Testis (tissue), 3 donors: Measurements from ENCODE around the gene MMS19. TPM values are rescaled to one million over a fixed set of nuclear protein-coding genes. Genes with fewer than 3 reads are reported as not detected.

Experiments used
- DNase-seq: peaks from one replicate; pipeline ENCODE4 v3.0.0-alpha.2; 2019
- H3K27ac ChIP-seq, 2 donors: fragments of 200-600 bp; sonication (generic); one replicate each; pipeline ENCODE4 v1.5.1; 2019
- H3K27me3 ChIP-seq: fragments of 200-600 bp; sonication (generic); one replicate; pipeline ENCODE4 v1.5.1; 2019
- H3K36me3 ChIP-seq: fragments of 200-600 bp; sonication (generic); one replicate; pipeline ENCODE4 v1.5.1; 2017; ENCODE audit warnings: low read depth; ENCODE audit errors: missing control alignments
- H3K4me1 ChIP-seq: fragments of 200-600 bp; sonication (generic); one replicate; pipeline ENCODE4 v1.5.1; 2019
- H3K4me3 ChIP-seq, 2 donors: fragments of 200-600 bp; sonication (generic); one replicate each; pipeline ENCODE4 v1.5.1; 2017 to 2019
- H3K9me3 ChIP-seq: fragments of 200-600 bp; sonication (generic); one replicate; pipeline ENCODE4 v1.5.1; 2017
- CTCF ChIP-seq, 3 experiments: fragments of 450-650 bp in 2 of 3; fragments of 200-600 bp in 1 of 3; sonication (generic) in 1 of 3; IDR thresholded peaks; one replicate each; pipeline ENCODE4 v1.5.1; 2016 to 2019; ENCODE audit warnings: antibody characterized with exemption in 3 of 3, mild to moderate bottlenecking in 2 of 3, moderate library complexity in 1 of 3
- POLR2A ChIP-seq: fragments of 450-650 bp; IDR thresholded peaks from one replicate; pipeline ENCODE4 v1.6.1; 2017; ENCODE audit warnings: antibody characterized with exemption, mild to moderate bottlenecking, moderate library complexity
- whole genome bisulfite sequencing, 2 donors: methylation state at CpG; one replicate each; pipeline ENCODE4 v1.1.5; 2018; 5-methylcytosine and 5-hydroxymethylcytosine counted together
- intact Hi-C: fragments of 100-400 bp; cut with DNase I; formaldehyde crosslinking; loops from one replicate; pipeline ENCODE4 v1.15.1; 2023; ENCODE audit warnings: low total_unique reads
- polyA plus RNA-seq: library from polyadenylated mRNA; stranded (reverse); fragments of 350-450 nt; fragmentation: Illumina TruSeq; extraction: RNeasy Lipid Tissue Mini Kit (QIAGEN cat#74804); gene quantifications from one replicate; pipeline ENCODE4 v1.2.3, GENCODE V29; 2014; ENCODE audit warnings: low read depth, low replicate concordance; ENCODE audit not compliant: insufficient read depth
- total RNA-seq, 2 donors: library from RNA; depleted of rRNA; stranded (reverse); fragments of >200 nt; gene quantifications; one replicate each; pipeline ENCODE4 v1.2.3, GENCODE V29; 2016

MMS19 gene
- total and polyA plus RNA-seq, 3 donors from 2014 or later = 109 to 253 (median 206) TPM

- no peak overlapping the region for H3K4me3 ChIP-seq
- H3K36me3 ChIP-seq = no peaks in the 10 kb centered on the region
- DNase-seq = no peak
- no peaks in the 10 kb centered on the region for H3K27me3 ChIP-seq
- no peak overlapping the region for H3K27ac ChIP-seq
- H3K4me1 ChIP-seq = no peaks in the 10 kb centered on the region
- 82 to 85% methylated on average over 2 of the region's 2 CpGs for WGBS, 2 donors
- H3K9me3 ChIP-seq = no peaks in the 10 kb centered on the region
- no peak for TF ChIP-seq POLR2A
- no peak for TF ChIP-seq CTCF (IDR thresholded peaks at IDR 0.05)
- intact Hi-C loops = loop anchor here (10.0 kb wide), 1 partner anchor 82 kb away; no protein-coding TSS in a partner anchor
Observed at GRCh38 chr10:97462309-97462708, 35.9 kb downstream of the MMS19 start.

- Histone ChIP-seq H3K9me3 (no peaks in the 10 kb centered on the region), H3K4me3 (no peak overlapping the region), H3K27ac (no peak overlapping the region), H3K36me3 (no peaks in the 10 kb centered on the region), H3K27me3 (no peaks in the 10 kb centered on the region), H3K4me1 (no peaks in the 10 kb centered on the region)
- intact Hi-C loops = loop anchor here (10.0 kb wide), 1 partner anchor 85 kb away; no protein-coding TSS in a partner anchor
- WGBS, 2 donors = 84 to 87% methylated on average over 7 of the region's 7 CpGs
- TF ChIP-seq POLR2A (no peak), CTCF (IDR thresholded peaks at IDR 0.05) (no peak)
- no peak for DNase-seq
Observed at GRCh38 chr10:97459933-97460332, 38.3 kb downstream of the MMS19 start.

GRCh38 chr10:97459111-97459510 is 39.1 kb downstream of the MMS19 start:
- DNase-seq = no peak
- 89 to 93% methylated on average over 7 of the region's 7 CpGs for WGBS, 2 donors
- Histone ChIP-seq H3K36me3 (no peaks in the 10 kb centered on the region), H3K4me1 (no peaks in the 10 kb centered on the region), H3K4me3 (no peak overlapping the region), H3K27ac (no peak overlapping the region), H3K27me3 (no peaks in the 10 kb centered on the region), H3K9me3 (no peaks in the 10 kb centered on the region)
- intact Hi-C loops = no loop called here
- no peak for TF ChIP-seq POLR2A
- TF ChIP-seq CTCF (IDR thresholded peaks at IDR 0.05) = no peak

- WGBS, 2 donors = 64 to 74% methylated on average over 3 of the region's 3 CpGs
- Histone ChIP-seq H3K4me1 (no peaks in the 10 kb centered on the region), H3K9me3 (no peaks in the 10 kb centered on the region), H3K27ac (no peak overlapping the region), H3K27me3 (no peaks in the 10 kb centered on the region), H3K36me3 (no peaks in the 10 kb centered on the region), H3K4me3 (no peak overlapping the region)
- intact Hi-C loops = no loop called here
- TF ChIP-seq CTCF (IDR thresholded peaks at IDR 0.05) (no peak), POLR2A (no peak)
- no peak for DNase-seq
Observed at GRCh38 chr10:97456686-97457065, 41.5 kb downstream of the MMS19 start.

GRCh38 chr10:97456034-97456685 is 42.1 kb downstream of the MMS19 start:
- Histone ChIP-seq H3K27ac (no peak overlapping the region), H3K36me3 (no peaks in the 10 kb centered on the region), H3K4me3 (no peak overlapping the region), H3K4me1 (no peaks in the 10 kb centered on the region), H3K9me3 (no peaks in the 10 kb centered on the region), H3K27me3 (no peaks in the 10 kb centered on the region)
- intact Hi-C loops = no loop called here
- DNase-seq = no peak
- WGBS, 2 donors = 66 to 75% methylated on average over 5 of the region's 5 CpGs
- no peak for TF ChIP-seq POLR2A
- TF ChIP-seq CTCF (IDR thresholded peaks at IDR 0.05) = no peak
